Medulla oblongata (tissue), 1 donor: ENCODE data around the gene NR1I2.

Experiments
- DNase-seq: peaks from one replicate; pipeline ENCODE4 v3.0.0-alpha.2; 2015; ENCODE audit errors: extremely low spot score

Gene NR1I2

GRCh38 chr3:119781330-119782198, at the start of gene NR1I2:
TSS of gene NR1I2 (plus strand) at chr3:119782101.
- DNase-seq, result no peak

GRCh38 chr3:119733812-119734211, 48.1 kb upstream of the NR1I2 start:
- DNase-seq, result no peak

- no peak for DNase-seq
These were observed 43.2 kb upstream of the NR1I2 start for GRCh38 chr3:119738741-119739140.

GRCh38 chr3:119741657-119742590, 40.0 kb upstream of the NR1I2 start:
- no peak for DNase-seq

GRCh38 chr3:119743921-119744320, 38.0 kb upstream of the NR1I2 start:
- DNase-seq, result no peak

GRCh38 chr3:119745942-119746341, 36.0 kb upstream of the NR1I2 start:
- no peak for DNase-seq

GRCh38 chr3:119746423-119746822, 35.5 kb upstream of the NR1I2 start:
- DNase-seq, result no peak

GRCh38 chr3:119747357-119747756, 34.5 kb upstream of the NR1I2 start:
- no peak for DNase-seq

- no peak for DNase-seq
These were observed 32.9 kb upstream of the NR1I2 start for GRCh38 chr3:119748991-119749390.

- no peak for DNase-seq
These were observed 30.5 kb upstream of the NR1I2 start for GRCh38 chr3:119751423-119751822.

GRCh38 chr3:119759962-119760361, 21.9 kb upstream of the NR1I2 start:
- DNase-seq, result no peak

GRCh38 chr3:119762876-119763275, 19.0 kb upstream of the NR1I2 start:
- no peak for DNase-seq

- no peak for DNase-seq
These were observed 18.4 kb upstream of the NR1I2 start for GRCh38 chr3:119763466-119763865.

- no peak for DNase-seq
These were observed 16.7 kb upstream of the NR1I2 start for GRCh38 chr3:119765239-119765638.

- DNase-seq, result no peak
These were observed 13.8 kb upstream of the NR1I2 start for GRCh38 chr3:119767936-119768601.

GRCh38 chr3:119768668-119769393, 13.1 kb upstream of the NR1I2 start:
- no peak for DNase-seq

- no peak for DNase-seq
These were observed 12.3 kb upstream of the NR1I2 start for GRCh38 chr3:119769394-119770149.

- DNase-seq, result peak; percentile 48
These were observed 7.5 kb upstream of the NR1I2 start for GRCh38 chr3:119774444-119774843.

GRCh38 chr3:119776304-119776703, 5.6 kb upstream of the NR1I2 start:
- no peak for DNase-seq

- DNase-seq, result no peak
These were observed 3.7 kb upstream of the NR1I2 start for GRCh38 chr3:119778176-119778575.

GRCh38 chr3:119778811-119779210, 3.1 kb upstream of the NR1I2 start:
- DNase-seq, result no peak
